GM21367 (cell line): Measurements from ENCODE around the gene RNU6-1.

Experiments used
- ATAC-seq: cut with Tn5 transposase; IDR thresholded peaks from one replicate; pipeline ENCODE4 v1.9.1; 2021; ENCODE audit not compliant: unreplicated experiment

Gene RNU6-1

GRCh38 chr15:67803996-67804843 is 35.6 kb downstream of the RNU6-1 start:
- ATAC-seq = no peak

GRCh38 chr15:67803299-67803698 is 36.5 kb downstream of the RNU6-1 start:
- ATAC-seq = no peak

GRCh38 chr15:67801926-67802914 is 37.6 kb downstream of the RNU6-1 start:
- no peak for ATAC-seq

- no peak for ATAC-seq
Measured at GRCh38 chr15:67801142-67801541, 38.7 kb downstream of the RNU6-1 start.

GRCh38 chr15:67799801-67800205 is 40.0 kb downstream of the RNU6-1 start:
- no peak for ATAC-seq

- no peak for ATAC-seq
Measured at GRCh38 chr15:67796196-67797127, 43.4 kb downstream of the RNU6-1 start.

- no peak for ATAC-seq
Measured at GRCh38 chr15:67794832-67795574, 44.8 kb downstream of the RNU6-1 start.

- no peak for ATAC-seq
Measured at GRCh38 chr15:67792250-67792942, 47.4 kb downstream of the RNU6-1 start.

- no peak for ATAC-seq
Measured at GRCh38 chr15:67790610-67791319, 49.1 kb downstream of the RNU6-1 start.
